A549 (cell line): ENCODE data around the gene FBXO21. TPM values are rescaled to one million over a fixed set of nuclear protein-coding genes. Genes with fewer than 3 reads are reported as not detected.

Experiments used
- ATAC-seq, 2 experiments: fragments of 200-7000 bp in 1 of 2; fragments of >200 bp in 1 of 2; cut with Nextera tagmentation in 1 of 2; cut with Tn5 transposase in 1 of 2; 3 replicates each; pipeline versions ENCODE4 v1.8.0 to v1.9.1; 2018 to 2020; ENCODE audit warnings: mild to moderate bottlenecking in 1 of 2, moderate library complexity in 1 of 2
- CTCF ChIA-PET: fragments of 300-600 bp; sonication (Branson Sonifier 250); formaldehyde crosslinking; extraction: SDS; loops from one replicate; lab custom pipeline; 2021; ENCODE audit warnings: antibody characterized with exemption, inconsistent platforms; lab: Yijun Ruan, JAX
- POLR2A ChIA-PET: fragments of 350-600 bp; formaldehyde crosslinking; extraction: SDS; loops from one replicate; lab custom pipeline; 2021; ENCODE audit warnings: antibody characterized with exemption, inconsistent platforms; lab: Yijun Ruan, JAX
- DNase-seq, 2 experiments: peaks; one replicate each; pipeline versions ENCODE4 v3.0.0 to v3.0.0-alpha.2; 2011 to 2016; ENCODE audit warnings: low read depth in 1 of 2, low spot score in 1 of 2
- FAIRE-seq: peaks from 2 replicates; lab custom pipeline; 2011; peaks lifted over from hg19 to GRCh38; lab: Jason Lieb, UNC
- H3K27ac ChIP-seq, 2 experiments: fragments of >200 bp; sonication (Bioruptor Twin); formaldehyde crosslinking; 3 replicates each; pipeline ENCODE4 v1.5.1; 2016 to 2017
- H3K4me1 ChIP-seq: fragments of >200 bp; sonication (Bioruptor Twin); formaldehyde crosslinking; 3 replicates; pipeline ENCODE4 v1.6.1; 2016
- H3K4me2 ChIP-seq: fragments of >200 bp; sonication (Bioruptor Twin); formaldehyde crosslinking; 3 replicates; pipeline ENCODE4 v1.6.1; 2016
- H3K4me3 ChIP-seq: fragments of >200 bp; sonication (Bioruptor Twin); formaldehyde crosslinking; 3 replicates; pipeline ENCODE4 v1.5.1; 2016
- H3K9me3 ChIP-seq: fragments of >200 bp; sonication (Bioruptor Twin); formaldehyde crosslinking; 3 replicates; pipeline ENCODE4 v1.6.1; 2016
- ATOH8 ChIP-seq: fragments of 250-450 bp; sonication (Bioruptor Pico); IDR thresholded peaks from 2 replicates; pipeline ENCODE4 v1.5.0; 2020; ENCODE audit warnings: low read depth, mild to moderate bottlenecking, moderate library complexity
- CHD2 ChIP-seq: fragments of 150-350 bp; IDR thresholded peaks from 2 replicates; pipeline ENCODE4 v1.6.1; 2014; ENCODE audit warnings: low read length; ENCODE audit not compliant: partially characterized antibody
- CTCF ChIP-seq: fragments of >200 bp; sonication (Bioruptor Twin); formaldehyde crosslinking; IDR thresholded peaks from 3 replicates; pipeline ENCODE4 v1.5.1; 2016
- EHF ChIP-seq: fragments of 250-450 bp; sonication (Bioruptor Pico); IDR thresholded peaks from 2 replicates; pipeline ENCODE4 v1.5.0; 2020; ENCODE audit warnings: mild to moderate bottlenecking
- EP300 ChIP-seq, 2 experiments: fragments of >200 bp; sonication (Bioruptor Twin); formaldehyde crosslinking; IDR thresholded peaks; 2 replicates in 1 of 2; 3 replicates in 1 of 2; pipeline ENCODE4 v1.6.1; 2016 to 2017
- ESRRA ChIP-seq: fragments of 150-350 bp; IDR thresholded peaks from 2 replicates; pipeline ENCODE4 v1.6.1; 2014; ENCODE audit warnings: mild to moderate bottlenecking, low read length, borderline replicate concordance
- HDAC2 ChIP-seq: fragments of 200-600 bp; sonication (generic); IDR thresholded peaks from 2 replicates; pipeline ENCODE4 v1.6.1; 2016
- HOXA7 ChIP-seq: fragments of 250-450 bp; sonication (Bioruptor Pico); IDR thresholded peaks from 2 replicates; pipeline ENCODE4 v1.5.0; 2020; ENCODE audit warnings: mild to moderate bottlenecking, moderate library complexity
- HOXB5 ChIP-seq: fragments of 250-450 bp; sonication (Bioruptor Pico); IDR thresholded peaks from 2 replicates; pipeline ENCODE4 v1.5.0; 2020; ENCODE audit warnings: mild to moderate bottlenecking, moderate library complexity
- KDM1A ChIP-seq: fragments of 200-600 bp; sonication (generic); IDR thresholded peaks from 2 replicates; pipeline ENCODE4 v1.6.1; 2016; ENCODE audit warnings: low read depth, mild to moderate bottlenecking
- KDM5A ChIP-seq: fragments of 200-600 bp; sonication (generic); IDR thresholded peaks from 2 replicates; pipeline ENCODE4 v1.6.1; 2016; ENCODE audit warnings: antibody characterized with exemption, mild to moderate bottlenecking
- MAFK ChIP-seq: fragments of 450-650 bp; IDR thresholded peaks from 2 replicates; pipeline ENCODE4 v1.6.1; 2014; ENCODE audit not compliant: partially characterized antibody
- MAX ChIP-seq: IDR thresholded peaks from 2 replicates; pipeline ENCODE4 v1.6.1; 2012
- MYC ChIP-seq: IDR thresholded peaks from 2 replicates; pipeline ENCODE4 v1.6.1; 2012; ENCODE audit warnings: mild to moderate bottlenecking, inconsistent platforms, low read length, improper control_type of control experiment, borderline replicate concordance
- NR3C1 ChIP-seq: fragments of >200 bp; sonication (Bioruptor Twin); formaldehyde crosslinking; IDR thresholded peaks from 3 replicates; pipeline ENCODE4 v1.6.1; 2017
- POLR2A ChIP-seq: IDR thresholded peaks from 2 replicates; pipeline ENCODE4 v1.6.1; 2012; ENCODE audit warnings: mild to moderate bottlenecking, low read length
- POLR2AphosphoS2 ChIP-seq: conservative IDR thresholded peaks from 2 replicates; pipeline ENCODE4 v1.6.1; 2012; ENCODE audit warnings: low read length, improper control_type of control experiment, inconsistent platforms
- RAD21 ChIP-seq, 2 experiments: fragments of >200 bp in 1 of 2; sonication (Bioruptor Twin) in 1 of 2; formaldehyde crosslinking in 1 of 2; IDR thresholded peaks in 1 of 2; conservative IDR thresholded peaks in 1 of 2; 2 replicates in 1 of 2; 3 replicates in 1 of 2; pipeline ENCODE4 v1.6.1; 2012 to 2018; ENCODE audit warnings: inconsistent platforms in 1 of 2
- RARB ChIP-seq: fragments of 250-450 bp; sonication (Bioruptor Pico); IDR thresholded peaks from 2 replicates; pipeline ENCODE4 v1.8.0; 2021; ENCODE audit warnings: mild to moderate bottlenecking, moderate library complexity
- RCOR1 ChIP-seq: fragments of 150-350 bp; IDR thresholded peaks from 2 replicates; pipeline ENCODE4 v1.6.1; 2014; ENCODE audit warnings: antibody characterized with exemption, low read length, low read depth
- RNF2 ChIP-seq: fragments of 200-600 bp; sonication (generic); IDR thresholded peaks from 2 replicates; pipeline ENCODE4 v1.6.1; 2016; ENCODE audit warnings: low read depth, mild to moderate bottlenecking, antibody characterized with exemption, moderate library complexity, borderline replicate concordance
- SMC3 ChIP-seq: fragments of >200 bp; sonication (Bioruptor Twin); formaldehyde crosslinking; IDR thresholded peaks from 3 replicates; pipeline ENCODE4 v1.6.1; 2018; ENCODE audit warnings: inconsistent platforms
- TP53 ChIP-seq: fragments of 250-450 bp; sonication (Bioruptor Pico); IDR thresholded peaks from 2 replicates; pipeline ENCODE4 v1.5.0; 2021; ENCODE audit warnings: mild to moderate bottlenecking, moderate library complexity
- USF2 ChIP-seq: fragments of 450-650 bp; IDR thresholded peaks from 2 replicates; pipeline ENCODE4 v1.6.1; 2014; ENCODE audit warnings: antibody characterized with exemption
- ZC3H11A ChIP-seq: fragments of 450-650 bp; IDR thresholded peaks from 2 replicates; pipeline ENCODE4 v1.6.1; 2014; ENCODE audit warnings: antibody characterized with exemption, mild to moderate bottlenecking
- ZSCAN20 ChIP-seq: fragments of 250-450 bp; sonication (Bioruptor Pico); IDR thresholded peaks from 2 replicates; pipeline ENCODE4 v1.8.0; 2022; ENCODE audit warnings: mild to moderate bottlenecking, moderate library complexity
- WGBS: methylation state at CpG from one replicate; pipeline ENCODE4 v1.1.6; 2017; ENCODE audit errors: missing lambda C conversion rate; 5-methylcytosine and 5-hydroxymethylcytosine counted together
- polyA plus RNA-seq, 4 experiments: library from polyadenylated mRNA; depleted of rRNA in 3 of 4; stranded (reverse); fragments of >200 nt; fragmentation: RNase III in 1 of 4; extraction: RNeasy Plus Mini Kit Qiagen cat#74134 plus additional on column Dnase treatment in 1 of 4; gene quantifications; 2 replicates in 3 of 4; 3 replicates in 1 of 4; pipeline ENCODE4 v1.2.3, GENCODE V29; 2011 to 2017

FBXO21 gene
- polyA plus RNA-seq, 2 of the 4 experiments (the other 2 are of a cell fraction), result 33.2 to 62.4 TPM

GRCh38 chr12:117102800-117103181 lies 87.5 kb downstream of the FBXO21 start:
- H3K4me2 ChIP-seq, result no peak overlapping the region

GRCh38 chr12:117101953-117102799 lies 88.1 kb downstream of the FBXO21 start:
- H3K4me3 ChIP-seq, result no peak overlapping the region
- no peak for ATAC-seq
- TF ChIP-seq HOXB5 (CRISPR knock-in tag) (no peak), MYC (no peak), KDM1A (no peak), CHD2 (no peak), TP53 (no peak), RARB (CRISPR knock-in tag) (no peak), HOXA7 (CRISPR knock-in tag) (no peak), RAD21 (conservative IDR thresholded peaks at IDR 0.05 in 1 of 2, IDR thresholded peaks at IDR 0.05 in 1 of 2) (no peak), ESRRA (no peak)
- ChIA-PET POLR2A (no interaction called here), CTCF (interaction anchor here (1.1 to 4.1 kb wide), 7 partner anchors 9 to 87 kb away, joined by 3 to 33 read pairs (median 8); no protein-coding TSS in a partner anchor)
- no peak for FAIRE-seq
- H3K9me3 ChIP-seq, result no peaks in the 10 kb centered on the region
- no peak overlapping the region for H3K4me2 ChIP-seq
- DNase-seq, result no peak
- H3K4me1 ChIP-seq, result peaks cover 22% of the 10 kb centered on the region; the same call in 2 of the 3 replicates
- H3K27ac ChIP-seq, result peak overlapping the region in 1 of 2 experiments; percentile 94; a peak in 3 of 6 replicates
- WGBS, result 77% methylated on average over 13 of the region's 14 CpGs

More at GRCh38 chr12:117102800-117103181, 87.5 kb downstream of the FBXO21 start:
- 0 out of 6 replicates have a peak overlapping the region, but pooled peaks of 1 of the 2 experiments have one; percentile 11 for H3K27ac ChIP-seq
- TF ChIP-seq MAX (no peak), KDM5A (no peak), HDAC2 (no peak), ZC3H11A (no peak), RCOR1 (no peak), USF2 (no peak), RNF2 (no peak)
- TF ChIP-seq, all 56 proteins: peak for 0
- DNase-seq (no peak), ATAC-seq (no peak), FAIRE-seq (no peak)
- ChIA-PET POLR2A (no interaction called here), CTCF (interaction anchor here (2.1 to 4.1 kb wide), 4 partner anchors 8 to 44 kb away, joined by 8 to 33 read pairs (median 14); no protein-coding TSS in a partner anchor)
- no peaks in the 10 kb centered on the region for H3K9me3 ChIP-seq
- peaks cover 16% of the 10 kb centered on the region; the same call in 2 of the 3 replicates for H3K4me1 ChIP-seq
- H3K4me3 ChIP-seq, result no peak overlapping the region
- 94% methylated on average over 3 of the region's 3 CpGs for WGBS

- Histone ChIP-seq H3K4me3 (no peak overlapping the region), H3K27ac (peak overlapping the region; percentile 3 to 94; a peak in 4 of 6 replicates), H3K9me3 (no peaks in the 10 kb centered on the region), H3K4me1 (peaks cover 26% of the 10 kb centered on the region; the same call in 2 of the 3 replicates), H3K4me2 (no peak overlapping the region)
- DNase-seq, result peak in 1 of 2 experiments; percentile 54
- no peak for TF ChIP-seq POLR2AphosphoS2
- TF ChIP-seq EP300 (IDR thresholded peaks at IDR 0.05), result no peak
- no peak for TF ChIP-seq NR3C1
- TF ChIP-seq ZSCAN20 (CRISPR knock-in tag), result no peak
- TF ChIP-seq USF2, result peak; percentile 34; the same call in 1 of the 2 replicates
- TF ChIP-seq POLR2A, result no peak
- TF ChIP-seq MAFK, result no peak
- no peak for TF ChIP-seq EHF (CRISPR knock-in tag)
- TF ChIP-seq RAD21 (conservative IDR thresholded peaks at IDR 0.05 in 1 of 2, IDR thresholded peaks at IDR 0.05 in 1 of 2), result peak; percentile 32 to 33; a peak in 3 of 5 replicates
- 0 out of 3 replicates have a peak, but pooled peaks have one; percentile 23 for TF ChIP-seq SMC3
- peak; percentile 17; the same call in 2 of the 3 replicates for TF ChIP-seq CTCF
- no peak for TF ChIP-seq ATOH8 (CRISPR knock-in tag)
- FAIRE-seq, result no peak
- ChIA-PET POLR2A (no interaction called here), CTCF (interaction anchor here (0.7 to 4.1 kb wide), 14 partner anchors 10 to 251 kb away, joined by 3 to 33 read pairs (median 4); no protein-coding TSS in a partner anchor)
- peak; percentile 24 to 33; a peak in 5 of 6 replicates for ATAC-seq
- WGBS, result 60% methylated on average over 8 of the region's 8 CpGs
Measured at GRCh38 chr12:117100851-117101673, 89.2 kb downstream of the FBXO21 start.
